ENCODE results near the gene ATCAY. TPM values are rescaled to one million over a fixed set of nuclear protein-coding genes. Genes with fewer than 3 reads are reported as not detected.
"Not testable (repeated sequence)": the region's sequence is repeated elsewhere in the genome, so short reads cannot be mapped to it uniquely, and the experiment has no call there.

Gene ATCAY
- total RNA-seq, 2 donors from 2014 or later = 0.05 TPM; not detected in 1

DNA sequence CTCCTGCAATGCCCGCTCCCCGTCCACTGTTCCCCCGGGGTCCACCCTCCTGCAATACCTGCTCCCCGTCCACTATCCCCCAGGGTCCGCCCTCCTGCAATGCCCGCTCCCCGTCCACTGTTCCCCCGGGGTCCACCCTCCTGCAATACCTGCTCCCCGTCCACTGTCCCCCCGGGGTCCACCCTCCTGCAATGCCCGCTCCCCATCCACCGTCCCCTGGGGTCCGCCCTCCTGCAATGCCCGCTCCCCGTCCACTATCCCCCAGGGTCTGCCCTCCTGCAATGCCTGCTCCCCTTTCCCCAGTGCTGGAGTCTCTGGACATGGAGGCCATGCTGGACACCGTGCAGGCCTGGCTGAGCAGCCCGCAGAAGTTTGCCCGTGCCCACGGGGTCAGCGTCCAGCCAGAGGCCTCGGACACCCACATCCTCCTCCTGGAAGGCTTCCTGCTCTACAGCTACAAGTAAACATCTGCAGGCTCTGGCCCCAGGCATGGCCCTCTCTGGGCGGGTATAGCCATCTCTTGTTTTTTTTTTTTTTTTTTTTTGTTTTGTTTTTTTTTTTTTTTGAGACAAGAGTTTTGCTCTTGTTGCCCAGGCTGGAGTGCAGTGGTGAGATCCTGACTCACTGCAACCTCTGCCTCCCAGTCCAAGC lies 57.9 kb downstream of the ATCAY start:
- intact Hi-C loops (cut with DNase I) = not testable (repeated sequence)

DNA sequence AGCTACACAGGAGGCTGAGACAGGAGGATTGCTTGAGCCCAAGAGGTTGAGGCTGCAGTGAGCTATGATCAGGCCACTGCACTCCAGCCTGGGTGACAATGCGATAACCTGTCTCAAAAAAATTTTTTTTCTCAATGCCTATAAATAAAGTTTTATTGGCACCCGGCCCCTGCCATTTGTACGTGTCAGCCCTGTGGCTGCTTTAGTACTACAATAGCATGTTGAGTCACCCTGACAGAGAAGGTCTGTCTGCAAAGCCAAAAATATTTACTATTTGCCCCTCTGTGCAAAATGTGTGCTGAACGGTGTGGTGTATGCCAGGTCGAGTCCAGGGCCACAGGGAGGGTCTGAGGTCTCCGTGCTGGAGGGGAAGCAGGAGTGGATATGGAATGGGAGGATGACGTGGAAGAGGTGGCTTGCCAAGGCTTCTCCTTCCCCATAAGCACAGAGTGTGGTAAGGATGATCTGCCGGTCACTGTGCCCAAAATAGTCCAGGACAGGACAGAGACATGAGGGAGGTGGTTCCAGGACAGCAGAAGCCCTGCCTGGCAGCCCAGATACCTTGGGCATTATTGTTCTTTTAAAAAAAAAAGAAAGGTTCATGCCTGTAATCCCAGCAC lies 62.4 kb downstream of the ATCAY start:
- no peak for DNase-seq (ENCODE audit: low spot score)
- intact Hi-C loops (cut with DNase I) = no loop called here

More for the DNA sequence above, 57.9 kb downstream of the ATCAY start:
- DNase-seq (ENCODE audit: low spot score) = not testable (repeated sequence)

GRCh38 chr19:3944018-3944721 lies 63.7 kb downstream of the ATCAY start:
- no peak for DNase-seq (ENCODE audit: low spot score)
- intact Hi-C loops (cut with DNase I) = no loop called here

GRCh38 chr19:3945838-3946237 lies 65.4 kb downstream of the ATCAY start:
- intact Hi-C loops (cut with DNase I) = no loop called here
- no peak for DNase-seq (ENCODE audit: low spot score)

- DNase-seq (ENCODE audit: low spot score); intact Hi-C loops (cut with DNase I): not testable (repeated sequence)
These were observed 66.9 kb downstream of the ATCAY start for GRCh38 chr19:3947316-3947933.

- intact Hi-C loops (cut with DNase I) = no loop called here
- DNase-seq (ENCODE audit: low spot score) = no peak
These were observed 68.8 kb downstream of the ATCAY start for GRCh38 chr19:3949294-3949693.

DNA sequence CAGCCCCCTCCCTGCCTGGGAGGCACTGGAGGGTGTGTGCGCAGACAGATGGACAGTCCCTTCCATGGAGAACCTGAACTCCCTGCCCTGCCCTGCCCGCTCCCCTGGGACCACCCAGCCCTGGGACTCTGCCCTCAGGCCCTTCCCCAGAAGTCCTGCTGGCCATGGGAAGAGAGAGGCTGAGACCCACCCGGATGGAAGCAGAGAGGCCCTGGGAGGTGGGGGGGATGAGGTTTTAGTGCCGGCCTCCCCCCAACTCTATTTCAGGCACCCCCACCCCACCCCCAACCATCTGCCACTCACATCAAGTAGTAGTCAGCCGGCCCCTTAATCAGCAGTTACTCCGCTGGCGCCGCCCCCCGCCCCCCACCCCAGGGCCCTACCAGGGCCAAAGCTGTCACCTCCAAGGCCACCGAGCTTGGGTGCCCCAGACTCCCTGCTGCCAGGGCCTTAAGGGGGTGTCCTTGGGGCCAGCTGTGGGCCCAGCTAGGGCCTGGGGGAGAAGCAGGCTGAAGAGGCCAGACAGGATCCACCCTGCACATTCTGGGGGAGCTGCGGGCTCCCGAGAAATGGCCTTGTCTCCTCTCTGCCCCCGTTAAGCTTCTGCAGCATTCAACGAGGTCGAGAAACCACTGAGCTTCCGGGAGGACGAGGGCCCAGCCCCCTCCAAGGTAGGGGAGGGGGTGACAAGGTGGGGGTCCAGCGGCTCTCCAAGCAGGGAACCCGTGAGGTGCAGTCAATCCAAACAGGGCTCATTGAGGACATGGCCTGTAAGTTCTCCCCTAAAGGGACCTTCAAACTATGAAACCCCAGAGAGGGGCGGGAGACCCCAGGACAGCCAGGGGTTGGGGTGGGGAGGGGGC lies 69.7 kb downstream of the ATCAY start:
- DNase-seq (ENCODE audit: low spot score) = no peak
- intact Hi-C loops (cut with DNase I) = no loop called here

GRCh38 chr19:3950871-3951861 lies 70.7 kb downstream of the ATCAY start:
- intact Hi-C loops (cut with DNase I) = no loop called here
- no peak for DNase-seq (ENCODE audit: low spot score)

DNA sequence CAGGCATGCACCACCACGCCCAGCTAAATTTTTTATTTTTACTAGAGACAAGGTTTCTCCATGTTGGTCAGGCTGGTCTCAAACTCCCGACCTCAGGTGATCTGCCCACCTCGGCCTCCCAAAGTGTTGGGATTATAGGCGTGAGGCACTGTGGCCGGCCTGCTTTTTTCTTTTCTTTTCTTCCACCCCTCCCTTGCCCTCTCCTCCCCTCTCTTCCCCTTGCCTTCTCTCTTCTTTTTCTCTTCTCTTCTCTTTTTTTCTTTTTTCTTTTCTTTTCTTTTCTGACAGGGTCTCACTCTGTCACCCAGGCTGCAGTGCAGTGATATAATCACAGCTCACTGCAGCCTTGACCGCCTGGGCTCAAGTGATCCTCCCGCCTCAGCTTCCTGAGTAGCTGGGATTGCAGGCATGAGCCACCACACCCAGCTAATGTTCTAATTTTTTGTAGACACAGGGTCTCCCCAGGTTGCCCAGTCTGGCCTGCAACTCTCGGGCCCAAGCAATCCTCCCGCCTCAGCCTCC lies 72.3 kb downstream of the ATCAY start:
- intact Hi-C loops (cut with DNase I) = not testable (repeated sequence)

DNA sequence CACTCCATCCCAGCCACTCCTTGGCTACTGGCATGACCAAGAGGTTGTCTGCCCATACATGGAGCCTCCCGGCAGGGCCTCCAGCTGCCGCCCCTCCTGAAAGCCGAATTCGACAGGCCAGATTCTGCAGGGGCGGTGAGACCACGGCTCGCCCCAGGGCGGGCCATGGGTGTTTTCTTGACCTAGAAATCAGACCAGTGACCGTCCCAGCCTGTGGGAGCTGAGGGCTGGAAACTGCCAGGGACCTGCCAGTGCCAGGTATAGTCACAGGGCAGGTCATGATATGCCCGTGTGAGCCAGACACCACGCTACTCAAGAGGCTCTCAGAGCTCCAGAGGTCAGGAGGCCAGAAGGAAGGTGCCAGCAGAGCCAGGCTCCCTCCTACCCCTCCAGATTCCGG lies 73.6 kb downstream of the ATCAY start:
- intact Hi-C loops (cut with DNase I) = no loop called here
- no peak for DNase-seq (ENCODE audit: low spot score)

More for the DNA sequence above, 72.3 kb downstream of the ATCAY start:
- DNase-seq (ENCODE audit: low spot score) = not testable (repeated sequence)

DNA sequence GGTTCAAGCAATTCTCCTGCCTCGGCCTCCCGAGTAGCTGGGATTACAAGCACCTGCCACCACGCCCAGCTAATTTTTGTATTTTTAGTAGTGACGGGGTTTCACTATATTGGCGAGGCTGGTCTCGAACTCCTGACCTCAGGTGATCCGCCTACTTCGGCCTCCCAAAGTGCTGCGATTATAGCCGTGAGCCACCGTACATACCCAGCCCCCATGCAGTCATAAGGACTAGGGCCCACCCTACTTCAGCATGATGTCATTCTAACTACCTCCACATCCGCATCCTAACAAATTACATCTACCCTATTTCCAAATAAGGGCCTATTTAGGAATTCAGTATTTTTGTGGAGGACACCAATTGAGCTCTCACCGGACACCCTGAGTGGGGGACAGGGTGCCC lies 74.8 kb downstream of the ATCAY start:
- DNase-seq (ENCODE audit: low spot score); intact Hi-C loops (cut with DNase I): not testable (repeated sequence)

DNA sequence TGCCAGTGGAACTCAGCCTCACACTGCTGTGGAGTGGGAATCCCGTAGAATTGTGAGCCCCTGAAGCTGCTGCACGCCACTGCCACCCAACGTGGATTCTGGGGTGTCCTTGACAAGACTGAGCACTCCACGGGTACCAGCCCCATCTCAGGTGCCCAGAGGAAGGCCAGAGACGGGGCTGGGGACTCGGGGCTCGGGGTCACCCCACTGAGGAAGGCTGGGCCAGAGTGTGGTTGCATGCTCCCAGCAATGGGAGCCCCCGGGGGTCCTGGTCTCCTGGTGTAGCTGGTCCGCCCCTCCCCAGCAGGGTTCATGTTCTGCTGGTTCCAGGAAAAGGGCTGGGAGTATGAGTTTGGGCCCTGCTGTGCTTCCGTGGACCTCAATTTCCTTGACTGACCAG lies 75.2 kb downstream of the ATCAY start:
- intact Hi-C loops (cut with DNase I) = no loop called here
- DNase-seq (ENCODE audit: low spot score) = no peak

DNA sequence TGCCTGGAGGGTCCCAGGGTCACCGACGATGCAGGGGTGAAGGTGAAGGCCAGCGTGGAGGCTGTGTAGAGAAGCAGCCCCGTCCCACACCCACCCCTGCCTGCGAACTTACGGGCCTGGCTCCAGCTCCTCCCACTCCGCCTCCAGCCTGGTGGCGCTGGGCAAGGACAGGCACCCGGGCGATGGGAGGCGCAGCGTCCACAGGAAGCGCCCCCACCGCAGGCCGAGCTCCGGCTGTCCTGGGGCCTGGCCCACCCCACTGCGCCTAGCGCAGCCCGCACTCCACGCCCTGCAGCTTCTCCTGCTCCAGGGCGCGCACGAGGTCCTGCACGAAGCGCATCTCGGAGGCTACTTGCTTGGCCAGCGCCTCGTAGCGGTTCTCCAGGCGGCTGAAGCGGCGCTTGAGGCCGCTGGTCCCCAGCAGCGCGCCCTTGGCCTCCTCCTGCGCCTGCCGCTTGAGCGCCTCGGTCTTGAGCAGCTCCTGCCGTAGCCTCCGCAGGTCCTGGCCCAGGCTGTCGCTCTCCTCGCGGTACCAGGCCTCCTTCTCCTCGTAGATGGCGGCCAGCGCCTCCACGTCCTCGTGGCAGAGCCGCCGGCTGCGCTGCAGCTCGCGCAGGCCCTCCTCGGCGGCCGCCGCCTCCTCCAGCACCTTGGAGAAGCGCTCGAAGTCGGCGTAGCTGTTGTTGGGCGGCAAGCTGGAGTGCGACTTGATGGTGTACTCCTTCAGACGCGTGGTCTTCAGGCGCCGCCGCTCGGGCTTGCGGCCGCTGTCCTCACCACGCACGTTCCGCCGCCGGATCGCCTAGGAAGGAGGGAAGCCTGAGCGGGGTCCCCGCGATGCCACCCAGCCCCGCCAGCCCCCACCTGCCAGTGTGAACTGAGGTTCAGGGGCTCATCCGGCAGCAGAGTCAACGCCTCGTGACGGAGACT lies 78.6 kb downstream of the ATCAY start:
- DNase-seq (ENCODE audit: low spot score) = no peak
- intact Hi-C loops (cut with DNase I) = no loop called here

- intact Hi-C loops (cut with DNase I) = no loop called here
- no peak for DNase-seq (ENCODE audit: low spot score)
These were observed 79.3 kb downstream of the ATCAY start for GRCh38 chr19:3959766-3960131.

DNA sequence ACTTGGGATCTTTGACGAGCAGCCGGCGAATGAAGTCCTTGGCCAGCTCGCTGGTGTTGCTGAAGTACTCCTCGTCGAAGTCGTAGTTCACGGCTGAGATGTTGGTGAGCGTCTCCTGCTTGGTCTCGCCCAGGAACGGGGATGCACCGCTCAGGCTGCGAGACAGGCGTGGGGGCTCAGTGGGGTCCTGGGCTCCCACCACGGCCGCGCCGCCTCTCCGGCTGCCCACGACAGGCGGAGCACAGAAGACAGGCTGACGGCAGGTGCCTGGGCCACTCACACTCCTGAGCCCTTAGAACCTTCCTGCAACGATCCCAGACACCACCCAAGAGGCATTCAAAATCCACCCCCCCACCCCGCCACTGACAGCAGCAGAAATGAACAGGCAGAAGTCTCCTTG lies 80.5 kb downstream of the ATCAY start:
- intact Hi-C loops (cut with DNase I) = no loop called here
- no peak for DNase-seq (ENCODE audit: low spot score)

GRCh38 chr19:3963458-3964255 lies 83.2 kb downstream of the ATCAY start:
- intact Hi-C loops (cut with DNase I) = no loop called here
- DNase-seq (ENCODE audit: low spot score) = no peak

All from posterior vena cava (tissue), 2 donors.